WTC11 (cell line): ENCODE measurements around the gene IFNAR2.

Experiments used
- GABPB1 ChIP-seq: sonication (generic); formaldehyde crosslinking; IDR thresholded peaks from 2 replicates; pipeline ENCODE4 v1.8.1; 2023; ENCODE audit warnings: mild to moderate bottlenecking, missing genetic modification reagents
- RELA ChIP-seq: sonication (generic); formaldehyde crosslinking; IDR thresholded peaks from 2 replicates; pipeline ENCODE4 v1.8.1; 2022; ENCODE audit warnings: missing genetic modification reagents, mild to moderate bottlenecking, borderline replicate concordance
- TCF7 ChIP-seq: sonication (generic); formaldehyde crosslinking; IDR thresholded peaks from 2 replicates; pipeline ENCODE4 v1.8.0; 2022; ENCODE audit warnings: mild to moderate bottlenecking, low read depth, missing genetic modification reagents, moderate library complexity
- TEAD4 ChIP-seq: sonication (generic); formaldehyde crosslinking; IDR thresholded peaks from 2 replicates; pipeline ENCODE4 v1.8.0; 2022; ENCODE audit warnings: mild to moderate bottlenecking, missing genetic modification reagents
- ZNF423 ChIP-seq: fragments of 250-450 bp; sonication (Bioruptor Pico); IDR thresholded peaks from 2 replicates; pipeline ENCODE4 v2.1.2; 2022; ENCODE audit warnings: mild to moderate bottlenecking, moderate library complexity
- TF ChIP-seq, protein P1 (sequence below): sonication (generic); formaldehyde crosslinking; conservative IDR thresholded peaks from 2 replicates; pipeline ENCODE4 v1.8.1; 2022; ENCODE audit warnings: mild to moderate bottlenecking, missing genetic modification reagents
- TF ChIP-seq, protein P2 (sequence below): fragments of 200-600 bp; IDR thresholded peaks from 2 replicates; pipeline ENCODE4 v1.8.0; 2022; ENCODE audit warnings: antibody characterized with exemption

DNA sequence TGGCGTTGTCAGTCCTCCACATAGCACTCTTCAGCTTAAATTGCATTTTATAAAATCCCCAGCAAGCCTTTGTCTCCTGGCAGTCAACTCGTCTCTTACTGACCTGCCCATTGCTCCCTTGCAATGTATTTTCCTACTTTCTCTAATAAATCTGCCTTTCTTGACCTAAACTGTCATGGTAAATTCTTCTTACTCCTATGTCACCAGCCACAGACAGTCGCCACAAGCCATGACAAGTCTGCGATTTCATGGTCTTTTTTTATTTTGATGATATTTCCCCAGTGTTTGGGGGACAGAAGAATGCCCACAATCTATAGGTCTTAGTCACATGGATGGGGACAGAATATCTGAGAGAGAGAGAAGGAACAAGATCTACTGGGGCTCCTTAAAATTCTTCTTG is 8.4 kb downstream of the IFNAR2 start:
- TF ChIP-seq, protein P1, sequence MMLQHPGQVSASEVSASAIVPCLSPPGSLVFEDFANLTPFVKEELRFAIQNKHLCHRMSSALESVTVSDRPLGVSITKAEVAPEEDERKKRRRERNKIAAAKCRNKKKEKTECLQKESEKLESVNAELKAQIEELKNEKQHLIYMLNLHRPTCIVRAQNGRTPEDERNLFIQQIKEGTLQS (CRISPR knock-in tag): no peak
- TF ChIP-seq, protein P2, sequence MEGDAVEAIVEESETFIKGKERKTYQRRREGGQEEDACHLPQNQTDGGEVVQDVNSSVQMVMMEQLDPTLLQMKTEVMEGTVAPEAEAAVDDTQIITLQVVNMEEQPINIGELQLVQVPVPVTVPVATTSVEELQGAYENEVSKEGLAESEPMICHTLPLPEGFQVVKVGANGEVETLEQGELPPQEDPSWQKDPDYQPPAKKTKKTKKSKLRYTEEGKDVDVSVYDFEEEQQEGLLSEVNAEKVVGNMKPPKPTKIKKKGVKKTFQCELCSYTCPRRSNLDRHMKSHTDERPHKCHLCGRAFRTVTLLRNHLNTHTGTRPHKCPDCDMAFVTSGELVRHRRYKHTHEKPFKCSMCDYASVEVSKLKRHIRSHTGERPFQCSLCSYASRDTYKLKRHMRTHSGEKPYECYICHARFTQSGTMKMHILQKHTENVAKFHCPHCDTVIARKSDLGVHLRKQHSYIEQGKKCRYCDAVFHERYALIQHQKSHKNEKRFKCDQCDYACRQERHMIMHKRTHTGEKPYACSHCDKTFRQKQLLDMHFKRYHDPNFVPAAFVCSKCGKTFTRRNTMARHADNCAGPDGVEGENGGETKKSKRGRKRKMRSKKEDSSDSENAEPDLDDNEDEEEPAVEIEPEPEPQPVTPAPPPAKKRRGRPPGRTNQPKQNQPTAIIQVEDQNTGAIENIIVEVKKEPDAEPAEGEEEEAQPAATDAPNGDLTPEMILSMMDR: no peak
- TF ChIP-seq RELA (CRISPR knock-in tag): no peak
- TF ChIP-seq TCF7 (CRISPR knock-in tag): no peak
- TF ChIP-seq ZNF423 (CRISPR knock-in tag): no peak
- TF ChIP-seq GABPB1 (CRISPR knock-in tag): no peak
- no peak for TF ChIP-seq TEAD4 (CRISPR knock-in tag)
